Inflammatory macrophage treated with lipopolysaccharide for 1 hour (primary cell): ENCODE measurements around the gene FPGT.
"Not testable (repeated sequence)": the region's sequence is repeated elsewhere in the genome, so short reads cannot be mapped to it uniquely, and the experiment has no call there.

Experiments used
- DNase-seq, 2 donors: peaks; one replicate each; pipeline ENCODE4 v3.0.0-alpha.2; 2020 to 2022

The FPGT gene

DNA sequence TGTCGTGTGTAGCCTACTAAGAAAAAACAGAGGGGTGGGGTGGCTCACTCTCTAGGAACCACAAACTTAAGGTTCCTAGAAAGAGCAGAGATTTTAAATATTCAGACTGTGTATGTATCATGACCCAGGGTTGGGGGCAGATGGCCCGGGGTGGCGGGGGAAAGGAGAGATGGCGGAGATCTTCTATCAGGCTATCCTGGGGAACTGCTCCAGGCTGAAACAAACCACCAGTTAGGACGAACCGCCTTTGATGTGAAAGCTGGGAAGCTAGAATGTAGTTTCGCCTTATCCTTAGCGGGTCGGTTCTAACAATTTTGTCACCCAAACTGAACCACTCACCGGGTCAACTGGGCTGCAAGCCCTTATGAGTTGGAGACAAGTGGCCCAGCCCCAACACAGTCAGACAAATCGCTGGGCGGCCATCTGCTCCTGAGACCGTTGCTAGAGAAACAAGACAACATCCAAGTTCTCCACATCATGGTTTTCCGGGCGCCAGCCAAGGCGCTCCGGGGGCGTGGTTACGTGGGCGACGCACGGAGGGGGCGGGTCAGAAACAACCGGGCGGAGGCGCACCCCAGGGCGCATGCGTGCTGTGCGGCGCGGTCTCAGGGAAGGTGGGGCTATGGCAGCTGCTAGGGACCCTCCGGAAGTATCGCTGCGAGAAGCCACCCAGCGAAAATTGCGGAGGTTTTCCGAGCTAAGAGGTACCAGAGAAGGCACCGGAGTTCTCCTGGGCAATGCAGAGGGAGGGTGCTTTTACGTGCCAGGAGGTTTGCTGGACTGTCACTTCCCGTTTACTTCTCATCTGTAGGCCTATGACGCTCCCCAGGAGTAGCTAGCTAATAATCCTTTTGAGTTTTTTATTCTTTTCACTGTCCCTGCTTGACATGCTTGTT, at the start of gene FPGT, which contains the start of gene LRRIQ3:
TSS of gene FPGT (plus strand) at position 586 of the 896 bp plus-strand sequence. CDS start at position 623, 37 bp downstream.
TSS of gene LRRIQ3 (minus strand) at position 520 of the 896 bp plus-strand sequence. CDS start 14,492 bp downstream, outside the sequence.
- DNase-seq = peak; percentile 86 to 97

- DNase-seq = no peak
These were observed 38.0 kb upstream of the FPGT start for GRCh38 chr1:74160046-74160445.

DNA sequence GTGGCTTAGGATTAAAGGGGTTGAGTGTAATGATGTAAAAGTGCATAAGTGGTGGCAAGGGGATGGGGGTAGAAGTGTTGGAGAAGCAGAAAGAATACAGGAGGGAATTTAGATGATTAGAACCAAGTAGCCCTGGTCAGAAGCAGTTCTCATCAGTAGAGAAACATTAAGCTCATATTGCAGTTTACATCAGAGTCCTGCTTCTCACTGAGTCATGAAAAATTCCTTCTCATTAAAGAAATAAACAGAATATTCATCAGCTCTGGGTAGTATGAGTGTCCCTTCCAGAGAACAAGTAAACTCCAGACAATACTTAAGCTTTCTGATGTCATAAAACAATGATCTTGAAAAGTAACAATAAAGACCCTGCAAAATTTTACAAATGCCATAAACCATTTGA, 36.5 kb upstream of the FPGT start:
- no peak for DNase-seq

- DNase-seq = no peak
These were observed 35.7 kb upstream of the FPGT start for GRCh38 chr1:74162333-74162732.

- not testable (repeated sequence) for DNase-seq
These were observed 23.6 kb upstream of the FPGT start for GRCh38 chr1:74174423-74174822.

DNA sequence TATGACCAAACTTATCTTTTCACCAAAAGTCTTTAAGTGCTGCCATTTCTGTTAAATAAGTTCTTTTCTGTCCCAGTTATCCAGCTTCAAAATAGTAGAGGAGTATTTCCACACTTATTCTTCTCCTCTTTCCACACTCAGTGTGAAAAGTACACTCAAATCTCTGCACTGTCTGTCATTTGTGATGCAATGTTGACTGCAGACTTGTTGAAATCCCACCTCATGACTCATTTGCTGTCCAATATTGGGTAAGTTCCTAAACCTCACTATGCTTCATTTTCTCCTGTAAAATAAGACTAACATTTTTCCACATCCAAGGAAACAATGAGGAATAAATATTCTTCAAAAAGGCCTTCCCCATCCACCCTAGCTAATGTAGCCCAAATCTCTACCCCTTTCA, 17.6 kb upstream of the FPGT start:
- peak; percentile 51 to 73 for DNase-seq

GRCh38 chr1:74193908-74194307, 4.1 kb upstream of the FPGT start:
- no peak for DNase-seq

DNA sequence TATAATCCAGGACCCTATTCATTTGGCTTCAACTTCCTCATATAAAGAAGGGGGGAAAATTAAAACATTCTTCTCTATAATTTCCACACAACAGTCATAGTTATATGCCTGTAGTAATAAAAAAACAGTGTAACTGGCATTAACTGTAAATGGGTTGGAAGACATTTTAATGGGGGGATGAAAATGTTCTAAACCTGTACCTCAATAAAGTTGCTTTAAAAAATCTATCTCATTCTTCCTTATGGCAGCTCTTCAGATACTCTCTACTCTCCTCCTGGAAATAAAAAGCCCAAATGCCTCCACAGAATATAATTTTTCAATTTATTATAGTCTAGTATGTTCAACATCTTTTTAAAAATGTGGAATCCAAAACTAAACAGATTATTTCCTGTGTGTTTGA, 2.7 kb upstream of the FPGT start:
- no peak for DNase-seq

DNA sequence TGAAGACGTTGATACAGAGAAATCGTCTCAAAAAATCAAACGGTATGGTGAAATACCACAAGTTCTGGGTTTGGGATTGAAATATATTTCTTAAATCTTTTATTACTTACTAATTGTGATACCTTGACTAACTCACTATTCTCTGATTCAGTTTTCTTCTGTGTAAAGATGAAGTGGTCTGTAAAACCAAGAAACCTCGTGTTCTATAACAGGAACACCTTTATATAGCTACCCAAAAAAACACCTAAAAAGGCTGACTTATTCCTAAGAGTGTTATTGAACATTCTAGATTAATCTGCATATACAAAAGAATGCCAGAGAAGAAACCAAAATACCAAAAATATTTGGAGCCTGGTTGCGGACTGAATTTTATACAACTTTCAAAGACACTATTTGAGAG, 787 bp upstream of the FPGT start:
- DNase-seq = no peak

- DNase-seq = peak; percentile 36 to 37
These were observed 1.5 kb downstream of the FPGT start for GRCh38 chr1:74199504-74199903.

- no peak for DNase-seq
These were observed 7.2 kb downstream of the FPGT start for GRCh38 chr1:74205266-74205665.

- DNase-seq = no peak
These were observed 17.2 kb downstream of the FPGT start for GRCh38 chr1:74215229-74215628.

GRCh38 chr1:74222701-74223100, 24.7 kb downstream of the FPGT start:
- no peak for DNase-seq

DNA sequence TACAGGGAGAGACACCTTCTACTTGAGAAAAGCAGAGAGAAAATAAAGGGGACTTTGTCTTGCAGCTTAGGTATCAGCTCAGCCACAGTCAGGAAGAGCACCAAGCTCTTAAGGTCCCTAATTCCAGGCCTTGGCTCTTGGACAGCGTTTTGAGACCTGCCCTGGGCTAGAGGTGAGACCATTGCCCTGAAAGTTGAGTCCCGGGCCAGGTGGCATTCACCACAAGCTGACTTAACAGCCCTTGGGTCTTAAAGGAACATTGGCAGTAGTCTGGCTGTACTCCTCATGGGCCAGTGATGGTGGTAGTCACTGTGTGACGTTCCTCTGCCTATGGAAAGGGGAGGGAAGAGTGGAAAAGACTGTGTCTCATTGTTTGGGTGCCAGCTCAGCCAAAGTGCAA, 25.4 kb downstream of the FPGT start:
- DNase-seq = no peak

GRCh38 chr1:74235153-74235552, 37.1 kb downstream of the FPGT start, which contains the start of gene TNNI3K:
Gene TNNI3K (plus strand): TSS chr1:74235387. CDS start chr1:74235452, 65 bp downstream.
- DNase-seq = no peak

GRCh38 chr1:74236440-74236839, 38.4 kb downstream of the FPGT start:
- no peak for DNase-seq

DNA sequence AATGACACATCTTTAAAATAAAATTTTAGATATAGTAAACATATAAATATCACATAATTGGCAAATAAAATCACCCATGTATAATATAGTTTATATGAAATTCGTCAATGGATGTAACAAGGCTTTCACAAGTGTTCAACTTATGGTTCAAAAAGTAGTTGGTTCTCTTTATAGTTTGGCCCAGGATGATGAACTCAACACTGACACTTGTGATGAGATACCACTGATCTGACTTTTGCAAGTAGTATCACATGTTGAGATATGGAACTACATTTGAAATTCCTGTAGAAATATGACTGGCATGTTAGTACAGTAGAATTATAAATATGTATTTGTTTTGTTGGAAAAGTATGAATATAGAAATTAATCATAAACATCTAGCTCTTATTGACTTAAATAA, 39.0 kb downstream of the FPGT start:
- no peak for DNase-seq

DNA sequence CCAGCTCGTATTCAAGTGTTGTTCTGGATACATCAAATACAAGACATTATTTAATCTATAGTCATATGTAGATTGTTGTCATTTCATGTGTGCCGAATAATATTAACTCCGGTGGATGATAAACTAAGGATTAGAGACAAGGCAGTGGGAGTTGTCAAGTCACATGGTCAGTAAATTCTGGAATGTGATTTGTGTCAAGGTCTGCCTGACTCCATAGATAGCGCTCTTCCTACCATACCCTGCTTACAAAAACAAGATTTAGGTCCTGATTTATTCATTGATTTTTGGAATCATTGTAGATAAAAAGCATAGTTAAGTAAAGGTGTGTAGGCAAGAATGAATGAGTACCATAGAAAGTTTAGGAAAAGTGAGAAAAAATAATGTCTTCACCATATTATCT, 39.7 kb downstream of the FPGT start:
- DNase-seq = no peak

DNA sequence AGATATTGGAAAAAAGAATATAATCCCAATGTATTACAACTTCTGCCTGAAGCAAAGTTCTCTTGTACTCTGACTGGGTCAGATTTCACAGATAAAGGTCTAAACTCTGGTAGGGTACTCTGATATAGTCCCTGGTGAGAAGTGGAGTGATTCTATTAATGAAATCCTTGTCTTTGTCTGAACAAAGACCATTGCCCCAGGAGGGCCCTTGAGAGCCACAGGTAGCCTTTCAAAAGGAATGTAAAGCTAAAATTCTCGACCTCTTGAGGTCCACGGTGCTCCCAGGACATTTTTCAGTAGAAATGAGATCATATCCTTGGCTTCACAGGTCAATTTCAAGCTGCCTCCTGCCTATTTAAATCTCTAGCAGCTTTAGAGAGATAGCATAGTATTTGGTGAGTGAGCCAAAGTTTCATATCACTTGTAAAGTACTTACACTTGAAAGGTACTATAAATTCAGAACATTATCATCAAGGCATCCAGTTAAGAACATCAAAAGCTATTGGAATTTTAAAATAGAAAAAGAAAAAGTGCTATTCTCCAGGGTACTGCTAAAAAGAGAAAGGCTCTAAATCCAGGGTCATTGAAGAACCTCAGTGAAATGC, 47.2 kb downstream of the FPGT start:
- no peak for DNase-seq

DNA sequence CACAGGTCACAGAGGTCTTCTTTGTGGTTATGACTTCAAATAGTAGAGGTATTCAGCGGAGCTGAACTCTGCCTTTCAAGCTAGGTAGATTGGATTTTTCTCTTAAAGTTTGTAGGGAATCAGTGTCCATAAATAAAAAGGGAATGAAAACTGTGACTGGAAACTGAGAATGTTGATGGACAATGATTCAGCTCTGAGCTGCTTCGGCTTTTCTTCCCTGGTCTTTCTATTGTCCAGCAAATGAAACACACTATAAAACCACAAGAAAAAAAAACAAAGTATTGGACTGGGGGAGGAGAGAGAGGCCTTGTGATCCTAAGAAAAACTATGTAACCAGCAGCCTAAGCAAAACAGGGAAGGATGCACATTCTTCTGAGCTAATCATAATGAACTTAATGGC, 48.3 kb downstream of the FPGT start:
- DNase-seq = no peak

GRCh38 chr1:74247881-74248528, 50.0 kb downstream of the FPGT start:
- DNase-seq = no peak

- not testable (repeated sequence) for DNase-seq
These were observed 55.3 kb downstream of the FPGT start for GRCh38 chr1:74253243-74253824.
